ENCODE measurements around the gene ZFAND3.

Gene ZFAND3

DNA sequence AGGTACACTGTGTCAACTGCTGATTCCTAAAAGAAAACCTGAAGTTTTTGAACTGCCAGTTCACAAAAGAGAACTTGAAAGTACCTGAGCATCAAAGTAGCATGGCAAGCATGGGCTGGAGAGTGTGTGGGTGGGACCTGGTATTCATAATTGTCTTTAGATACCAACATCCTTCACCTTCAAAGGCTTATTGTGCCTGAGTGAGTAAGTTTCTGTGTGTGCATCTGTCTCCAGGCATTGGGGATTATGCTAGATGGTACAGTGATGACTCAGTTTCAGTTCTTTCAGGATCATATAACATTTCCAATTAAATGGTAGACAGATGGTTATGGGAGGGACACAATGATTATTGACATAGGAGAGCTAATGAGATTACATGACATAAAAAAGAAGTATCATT lies 238.5 kb downstream of the ZFAND3 start:
- H3K9me3 ChIP-seq (ENCODE audit: low read length), result no peaks in the 10 kb centered on the region
- H3K27ac ChIP-seq (ENCODE audit: low read depth, low read length, poor library complexity, severe bottlenecking), result no peak overlapping the region
- H3K4me1 ChIP-seq (ENCODE audit: insufficient read depth, low read length, severe bottlenecking), result peaks cover 3% of the 10 kb centered on the region
- no peaks in the 10 kb centered on the region for H3F3A ChIP-seq (ENCODE audit: insufficient read depth, low read length)
- TF ChIP-seq, protein P1, sequence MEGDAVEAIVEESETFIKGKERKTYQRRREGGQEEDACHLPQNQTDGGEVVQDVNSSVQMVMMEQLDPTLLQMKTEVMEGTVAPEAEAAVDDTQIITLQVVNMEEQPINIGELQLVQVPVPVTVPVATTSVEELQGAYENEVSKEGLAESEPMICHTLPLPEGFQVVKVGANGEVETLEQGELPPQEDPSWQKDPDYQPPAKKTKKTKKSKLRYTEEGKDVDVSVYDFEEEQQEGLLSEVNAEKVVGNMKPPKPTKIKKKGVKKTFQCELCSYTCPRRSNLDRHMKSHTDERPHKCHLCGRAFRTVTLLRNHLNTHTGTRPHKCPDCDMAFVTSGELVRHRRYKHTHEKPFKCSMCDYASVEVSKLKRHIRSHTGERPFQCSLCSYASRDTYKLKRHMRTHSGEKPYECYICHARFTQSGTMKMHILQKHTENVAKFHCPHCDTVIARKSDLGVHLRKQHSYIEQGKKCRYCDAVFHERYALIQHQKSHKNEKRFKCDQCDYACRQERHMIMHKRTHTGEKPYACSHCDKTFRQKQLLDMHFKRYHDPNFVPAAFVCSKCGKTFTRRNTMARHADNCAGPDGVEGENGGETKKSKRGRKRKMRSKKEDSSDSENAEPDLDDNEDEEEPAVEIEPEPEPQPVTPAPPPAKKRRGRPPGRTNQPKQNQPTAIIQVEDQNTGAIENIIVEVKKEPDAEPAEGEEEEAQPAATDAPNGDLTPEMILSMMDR (IDR thresholded peaks at IDR 0.05; ENCODE audit: low read length), result no peak
- peaks cover 4% of the 10 kb centered on the region; the same call in 1 of the 2 replicates for H3K36me3 ChIP-seq (ENCODE audit: insufficient read depth, low read length)
- no peak overlapping the region for H2AFZ ChIP-seq (ENCODE audit: low read length)
- H3K9me2 ChIP-seq (ENCODE audit: low read depth, low read length), result no peaks in the 10 kb centered on the region
- no peak overlapping the region for H3K4me3 ChIP-seq (ENCODE audit: low read depth, low read length, poor library complexity, severe bottlenecking)
- no peak overlapping the region for H3K9ac ChIP-seq (ENCODE audit: low read length)
- no peaks in the 10 kb centered on the region for H3K79me2 ChIP-seq (ENCODE audit: insufficient read depth, low read length)
- H3K4me2 ChIP-seq (ENCODE audit: low read length), result no peak overlapping the region
- H4K20me1 ChIP-seq (ENCODE audit: insufficient read depth, low read length), result no peaks in the 10 kb centered on the region
- H3K27me3 ChIP-seq (ENCODE audit: insufficient read depth, low read length), result no peaks in the 10 kb centered on the region

- Histone ChIP-seq H3K36me3 (ENCODE audit: insufficient read depth, low read length) (peaks cover 15% of the 10 kb centered on the region), H3K9ac (ENCODE audit: low read length) (no peak overlapping the region), H3K27me3 (ENCODE audit: insufficient read depth, low read length) (no peaks in the 10 kb centered on the region), H3K9me2 (ENCODE audit: low read depth, low read length) (no peaks in the 10 kb centered on the region), H3K4me1 (ENCODE audit: insufficient read depth, low read length, severe bottlenecking) (peaks cover 17% of the 10 kb centered on the region), H3K4me2 (ENCODE audit: low read length) (no peak overlapping the region), H4K20me1 (ENCODE audit: insufficient read depth, low read length) (no peaks in the 10 kb centered on the region), H3F3A (ENCODE audit: insufficient read depth, low read length) (no peaks in the 10 kb centered on the region), H3K79me2 (ENCODE audit: insufficient read depth, low read length) (no peaks in the 10 kb centered on the region), H3K9me3 (ENCODE audit: low read length) (no peaks in the 10 kb centered on the region), H2AFZ (ENCODE audit: low read length) (no peak overlapping the region), H3K27ac (ENCODE audit: low read depth, low read length, poor library complexity, severe bottlenecking) (no peak overlapping the region), H3K4me3 (ENCODE audit: low read depth, low read length, poor library complexity, severe bottlenecking) (no peak overlapping the region)
- TF ChIP-seq, protein P1 (IDR thresholded peaks at IDR 0.05; ENCODE audit: low read length), result no peak
- TF ChIP-seq EZH2 (IDR thresholded peaks at IDR 0.05; ENCODE audit: borderline replicate concordance, low read length), result no peak
These were observed 242.5 kb downstream of the ZFAND3 start for GRCh38 chr6:38062066-38062465.

DNA sequence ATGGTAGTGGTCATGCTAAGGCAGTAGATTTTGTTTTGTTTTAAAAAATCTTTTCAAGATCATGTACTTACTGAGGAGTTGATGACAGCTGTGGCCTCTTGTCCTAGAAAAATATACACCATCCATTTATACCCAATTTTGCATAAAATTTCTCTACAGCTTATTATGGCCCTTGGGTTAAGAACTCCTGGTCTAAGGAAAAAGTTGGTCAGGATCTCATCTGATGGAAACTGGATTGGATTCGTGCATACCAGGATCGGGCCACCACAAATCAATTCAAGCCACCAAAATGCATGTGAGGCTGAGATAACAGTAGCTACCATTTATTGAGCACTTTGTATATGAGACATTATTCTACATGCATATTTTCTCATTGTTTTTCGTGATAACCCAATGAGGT lies 244.4 kb downstream of the ZFAND3 start:
- Histone ChIP-seq H3K27ac (ENCODE audit: low read depth, low read length, poor library complexity, severe bottlenecking) (no peak overlapping the region), H3K9me2 (ENCODE audit: low read depth, low read length) (no peaks in the 10 kb centered on the region), H3K27me3 (ENCODE audit: insufficient read depth, low read length) (no peaks in the 10 kb centered on the region), H3K9me3 (ENCODE audit: low read length) (no peaks in the 10 kb centered on the region), H2AFZ (ENCODE audit: low read length) (no peak overlapping the region), H3K36me3 (ENCODE audit: insufficient read depth, low read length) (peaks cover 15% of the 10 kb centered on the region), H3K9ac (ENCODE audit: low read length) (no peak overlapping the region), H3K4me3 (ENCODE audit: low read depth, low read length, poor library complexity, severe bottlenecking) (no peak overlapping the region), H4K20me1 (ENCODE audit: insufficient read depth, low read length) (no peaks in the 10 kb centered on the region), H3K4me2 (ENCODE audit: low read length) (no peak overlapping the region), H3K79me2 (ENCODE audit: insufficient read depth, low read length) (no peaks in the 10 kb centered on the region), H3K4me1 (ENCODE audit: insufficient read depth, low read length, severe bottlenecking) (peaks cover 27% of the 10 kb centered on the region), H3F3A (ENCODE audit: insufficient read depth, low read length) (no peaks in the 10 kb centered on the region)
- TF ChIP-seq EZH2 (IDR thresholded peaks at IDR 0.05; ENCODE audit: borderline replicate concordance, low read length), result no peak
- TF ChIP-seq, protein P1 (IDR thresholded peaks at IDR 0.05; ENCODE audit: low read length), result no peak

All from OCI-LY1 (cell line).